GM12891 (cell line): Measurements from ENCODE around the gene CELF2.

Source experiments
- POLR2A ChIP-seq: IDR thresholded peaks from 2 replicates; pipeline ENCODE4 v1.6.1; 2011; ENCODE audit warnings: low read depth, low read length, control low read depth
- POLR2AphosphoS5 ChIP-seq: IDR thresholded peaks from 2 replicates; pipeline ENCODE4 v1.6.1; 2011; ENCODE audit warnings: low read depth, low read length, control low read depth
- SPI1 ChIP-seq: IDR thresholded peaks from 2 replicates; pipeline ENCODE4 v1.6.1; 2011; ENCODE audit warnings: low read depth, low read length, control low read depth

DNA sequence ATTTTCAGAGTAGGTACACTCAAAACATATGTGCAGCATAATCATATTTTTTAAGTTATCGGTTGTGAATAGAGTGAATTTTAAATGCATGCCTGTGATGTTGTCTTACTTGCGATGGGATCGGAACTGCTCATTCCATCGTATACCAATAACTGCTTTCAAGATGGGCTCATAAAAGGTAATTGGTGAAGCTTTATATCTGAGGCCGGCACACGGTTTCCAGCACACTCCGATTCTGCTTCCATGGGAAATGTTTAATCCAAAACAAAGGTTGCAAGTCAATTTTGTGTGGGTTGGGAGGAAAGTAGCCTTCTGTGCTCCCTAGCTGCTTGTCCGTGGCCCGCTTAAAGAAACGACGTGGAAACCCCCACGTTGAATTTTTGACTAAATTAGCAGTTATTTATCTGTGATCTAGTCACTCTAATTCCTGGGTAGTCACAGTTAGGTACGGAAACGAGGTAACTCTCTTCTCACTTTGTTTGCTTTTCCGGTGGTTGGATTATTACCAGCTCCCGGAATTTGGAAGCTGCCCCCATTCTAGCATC lies 10.1 kb upstream of the CELF2 start:
- TF ChIP-seq POLR2AphosphoS5 (no peak), POLR2A (no peak), SPI1 (no peak)
